Fibroblast of skin of abdomen (primary cell): ENCODE measurements around the gene TNFSF10. TPM values are rescaled to one million over a fixed set of nuclear protein-coding genes. Genes with fewer than 3 reads are reported as not detected.
"Not testable (repeated sequence)": the region's sequence is repeated elsewhere in the genome, so short reads cannot be mapped to it uniquely, and the experiment has no call there.

Experiments used
- DNase-seq: peaks from one replicate; pipeline ENCODE4 v3.0.0-alpha.2; 2013
- polyA plus RNA-seq, 2 experiments: library from polyadenylated mRNA; unstranded; fragments of 120-200 nt; gene quantifications; one replicate each; pipeline ENCODE4 v1.2.1, GENCODE V29; 2013; ENCODE audit not compliant: insufficient read length in 2 of 2

TNFSF10 gene
- polyA plus RNA-seq (2013, experiment 1 of 2; ENCODE audit: insufficient read length), result 0.42 TPM
- polyA plus RNA-seq (2013, experiment 2 of 2; ENCODE audit: insufficient read length), result 0.50 TPM

- DNase-seq, result no peak
Measured at GRCh38 chr3:172522871-172523818, at the start of gene TNFSF10. Gene TNFSF10 (minus strand): TSS chr3:172523430. CDS start chr3:172523384, 46 bp downstream.

DNA sequence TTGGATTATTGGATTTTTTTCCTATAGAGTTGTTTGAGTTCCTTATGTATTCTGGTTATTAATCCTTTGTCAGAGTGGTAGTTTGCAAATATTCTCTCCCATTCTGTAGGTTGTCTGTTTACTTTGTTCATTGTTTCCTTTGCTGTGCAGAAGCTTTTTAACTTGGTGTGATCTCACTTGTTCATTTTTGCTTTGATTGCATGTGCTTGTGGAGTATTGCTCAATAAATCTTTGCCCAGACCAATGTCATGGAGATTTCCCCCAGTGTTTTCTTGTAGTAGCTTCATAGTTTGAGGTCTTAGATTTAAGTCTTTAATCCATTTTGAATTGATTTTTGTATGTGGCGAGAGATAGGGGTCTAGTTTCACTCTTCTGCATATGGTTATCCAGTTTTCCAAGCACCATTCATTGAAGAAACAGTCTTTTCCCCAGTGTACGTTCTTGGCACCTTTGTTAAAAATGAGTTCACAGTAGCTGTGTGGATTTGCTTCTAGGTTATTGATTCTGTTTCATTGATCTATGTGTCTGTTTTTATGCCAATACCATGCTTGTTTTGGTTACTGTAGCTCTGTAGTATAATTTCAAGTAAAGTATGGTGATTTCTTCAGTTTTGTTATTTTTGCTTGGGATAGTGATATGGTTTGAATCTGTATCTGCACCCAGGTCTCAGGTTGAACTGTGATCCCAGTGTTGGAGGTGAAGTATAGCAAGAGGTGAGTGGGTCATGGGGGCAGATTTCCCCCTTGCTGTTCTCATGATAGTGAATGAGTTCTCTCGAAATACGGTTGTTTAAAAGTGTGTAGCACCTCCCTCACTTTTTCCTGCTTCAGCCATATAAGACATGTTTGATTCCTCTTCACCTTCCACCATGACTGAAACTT lies 46.1 kb upstream of the TNFSF10 start:
- DNase-seq, result no peak

- DNase-seq, result no peak
Measured at GRCh38 chr3:172568701-172569100, 45.5 kb upstream of the TNFSF10 start.

GRCh38 chr3:172566785-172567184 lies 43.6 kb upstream of the TNFSF10 start:
- not testable (repeated sequence) for DNase-seq

- DNase-seq, result no peak
Measured at GRCh38 chr3:172564499-172564898, 41.3 kb upstream of the TNFSF10 start.

DNA sequence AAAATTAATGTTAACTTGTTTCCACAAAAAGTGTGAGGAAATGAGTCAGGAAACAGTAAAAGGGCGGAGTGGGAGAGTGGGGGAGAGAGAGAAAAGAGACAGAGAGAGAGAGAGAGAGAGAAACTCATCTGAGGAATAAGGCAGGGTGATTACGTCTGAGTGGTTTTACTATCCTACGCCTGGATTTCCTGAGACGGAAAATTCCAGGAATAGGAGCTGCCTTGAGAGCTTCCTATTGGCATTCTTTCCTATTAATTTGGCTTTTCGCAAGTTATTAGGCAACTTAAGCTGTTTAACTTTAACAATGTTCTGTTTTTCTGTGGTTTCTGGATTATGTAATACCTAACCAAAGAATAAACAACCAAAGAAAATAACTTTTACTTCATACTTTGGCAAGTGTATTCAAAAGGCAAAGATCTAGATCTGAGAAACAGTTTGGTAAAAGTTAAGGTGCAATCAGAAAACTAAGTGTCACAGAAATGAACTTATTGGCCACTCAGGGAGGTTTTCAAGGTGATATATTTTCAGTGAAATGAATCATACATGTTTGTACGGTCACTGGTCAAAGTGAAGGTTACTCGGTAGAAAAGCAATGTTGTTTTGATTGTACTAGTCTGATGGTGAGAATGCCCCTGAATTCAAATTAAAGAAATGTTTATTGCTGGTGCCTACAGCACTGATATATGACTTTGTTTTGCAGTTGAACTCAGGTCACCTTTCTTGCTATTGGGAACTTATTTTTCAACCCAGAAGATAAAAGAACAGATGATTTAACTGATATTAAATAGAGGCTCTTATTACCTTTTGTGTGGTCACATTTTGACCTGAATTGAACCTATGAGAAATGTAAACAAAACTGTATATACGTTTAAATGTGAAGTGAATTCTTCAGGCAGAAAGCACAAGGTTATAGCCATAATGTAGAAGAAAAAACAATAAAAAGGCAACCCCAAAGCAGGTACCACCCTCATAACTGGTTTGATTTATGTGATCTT lies 39.9 kb upstream of the TNFSF10 start:
- DNase-seq, result peak; percentile 71

DNA sequence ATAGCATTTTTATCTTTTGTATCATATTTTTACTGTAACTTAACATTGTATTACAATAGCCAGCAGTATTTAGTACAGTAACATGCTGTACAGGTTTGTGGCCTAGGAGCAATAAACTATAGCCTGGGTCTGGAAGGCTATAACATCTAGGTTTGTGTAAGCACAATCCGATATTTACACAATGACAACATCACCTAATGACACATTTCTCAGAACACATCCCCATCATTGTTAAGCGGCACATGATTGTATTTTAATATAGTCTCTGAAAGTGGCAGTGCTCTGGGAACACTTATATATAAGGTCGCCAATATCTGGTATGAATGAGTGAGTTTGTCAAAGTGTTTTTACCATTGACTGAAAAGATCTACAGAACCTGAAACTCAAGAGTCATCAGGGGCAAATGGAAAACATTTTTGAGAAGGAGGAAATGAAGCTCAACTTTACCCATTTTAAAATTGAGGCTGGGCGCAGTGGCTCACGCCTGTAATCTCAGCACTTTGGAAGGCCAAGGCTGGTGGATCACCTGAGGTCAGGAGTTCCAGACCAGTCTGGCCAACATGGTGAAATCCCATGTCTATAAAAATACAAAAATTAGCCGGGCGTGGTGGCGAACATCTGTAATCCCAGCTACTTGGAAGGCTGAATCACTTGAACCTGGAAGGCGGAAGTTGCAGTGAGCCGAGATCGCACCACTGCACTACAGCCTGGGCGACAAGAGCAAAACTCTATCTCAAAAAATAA lies 38.8 kb upstream of the TNFSF10 start:
- no peak for DNase-seq

DNA sequence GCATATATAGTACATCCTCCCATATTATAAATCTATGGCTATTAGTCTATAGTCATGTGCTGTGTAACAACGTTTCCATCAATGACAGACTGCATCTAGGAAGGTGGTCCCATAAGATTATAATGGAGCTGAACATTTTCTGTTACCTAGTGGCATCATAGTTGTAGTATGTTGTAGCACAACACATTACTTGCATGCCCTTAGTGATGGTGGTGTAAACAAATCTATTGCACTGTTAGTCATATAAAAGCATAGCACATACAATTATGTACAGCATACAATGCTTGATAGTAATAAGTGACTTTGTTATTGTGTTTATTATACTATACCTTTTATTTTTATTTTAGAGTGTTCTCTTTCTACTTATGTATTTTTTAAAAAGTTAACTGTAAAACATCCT lies 37.4 kb upstream of the TNFSF10 start:
- DNase-seq, result no peak

DNA sequence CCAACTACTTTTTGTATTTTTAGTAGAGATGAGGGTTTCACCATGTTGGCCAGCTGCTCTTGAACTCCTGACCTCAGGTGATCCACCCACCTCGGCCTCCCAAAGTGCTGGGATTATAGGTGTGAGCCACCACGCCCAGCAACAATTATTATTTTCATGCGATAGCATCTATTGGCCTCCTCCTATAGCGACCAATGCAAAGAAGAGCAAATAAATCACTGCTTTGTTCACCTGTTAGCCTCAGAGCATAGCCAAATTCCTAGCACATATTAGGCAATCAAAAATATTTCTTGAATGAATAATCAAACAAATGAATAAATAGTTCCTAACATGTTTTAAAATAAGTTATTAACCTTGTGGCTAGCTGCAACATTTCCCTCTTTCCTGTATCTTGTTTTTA lies 36.8 kb upstream of the TNFSF10 start:
- no peak for DNase-seq

DNA sequence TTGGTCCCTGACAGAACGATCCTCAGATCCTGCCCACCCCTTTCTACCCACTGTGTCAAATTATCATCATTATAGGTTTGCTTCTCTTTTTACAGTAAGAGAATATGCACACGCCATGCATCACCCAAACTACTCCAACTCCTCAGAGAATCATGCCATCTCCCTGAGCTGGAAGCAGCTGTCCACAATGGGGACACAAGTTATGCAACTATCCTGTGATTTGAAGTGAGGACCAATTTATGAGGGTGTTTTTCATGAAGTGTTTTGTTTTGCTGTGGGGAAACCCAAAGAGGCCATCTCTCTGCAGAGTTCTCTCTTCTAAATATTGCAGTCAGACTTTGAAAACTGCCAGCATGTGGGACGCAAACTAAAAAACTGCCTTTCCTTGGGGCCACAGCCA lies 35.8 kb upstream of the TNFSF10 start:
- DNase-seq, result no peak

GRCh38 chr3:172557515-172558220 lies 34.4 kb upstream of the TNFSF10 start:
- DNase-seq, result peak; percentile 33

DNA sequence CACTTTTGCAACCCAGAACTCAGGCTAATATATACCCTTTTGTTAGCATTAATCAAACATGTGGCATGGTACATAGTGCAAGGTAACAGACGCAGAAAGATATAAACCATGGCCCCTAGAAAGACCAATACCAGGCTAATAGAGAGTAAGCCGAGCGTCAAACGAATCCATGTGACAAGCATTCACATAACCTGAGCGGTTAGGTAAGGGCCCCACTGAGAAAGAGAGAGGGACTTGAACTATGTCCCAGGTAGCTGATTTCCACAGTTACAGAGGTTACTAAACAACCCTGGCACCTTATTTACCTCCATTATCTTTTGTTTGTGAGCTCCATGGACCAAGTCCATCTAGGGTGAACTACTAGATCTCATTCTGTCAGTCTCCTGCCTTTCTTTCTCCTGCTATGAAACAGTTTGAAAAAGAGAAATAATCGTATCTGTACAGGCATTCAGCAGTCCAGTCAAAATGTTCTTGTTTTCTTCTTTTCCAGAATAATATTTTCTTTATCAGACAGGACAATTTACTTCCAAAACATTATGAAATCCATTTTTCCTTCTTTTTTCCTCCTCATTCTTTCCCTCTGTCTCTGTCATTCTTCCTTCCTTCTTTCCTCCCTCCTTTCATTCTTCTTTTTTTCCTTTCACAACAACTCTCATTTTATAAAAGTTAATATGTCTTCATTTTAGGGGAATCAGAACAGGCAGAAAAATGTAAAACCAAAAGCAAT lies 30.5 kb upstream of the TNFSF10 start:
- no peak for DNase-seq

GRCh38 chr3:172552607-172553006 lies 29.4 kb upstream of the TNFSF10 start:
- DNase-seq, result no peak

- DNase-seq, result no peak
Measured at GRCh38 chr3:172551874-172552273, 28.6 kb upstream of the TNFSF10 start.

GRCh38 chr3:172550347-172550943 lies 27.2 kb upstream of the TNFSF10 start:
- peak; percentile 87 for DNase-seq

GRCh38 chr3:172549144-172549543 lies 25.9 kb upstream of the TNFSF10 start:
- no peak for DNase-seq

- no peak for DNase-seq
Measured at GRCh38 chr3:172546628-172547214, 23.5 kb upstream of the TNFSF10 start.

DNA sequence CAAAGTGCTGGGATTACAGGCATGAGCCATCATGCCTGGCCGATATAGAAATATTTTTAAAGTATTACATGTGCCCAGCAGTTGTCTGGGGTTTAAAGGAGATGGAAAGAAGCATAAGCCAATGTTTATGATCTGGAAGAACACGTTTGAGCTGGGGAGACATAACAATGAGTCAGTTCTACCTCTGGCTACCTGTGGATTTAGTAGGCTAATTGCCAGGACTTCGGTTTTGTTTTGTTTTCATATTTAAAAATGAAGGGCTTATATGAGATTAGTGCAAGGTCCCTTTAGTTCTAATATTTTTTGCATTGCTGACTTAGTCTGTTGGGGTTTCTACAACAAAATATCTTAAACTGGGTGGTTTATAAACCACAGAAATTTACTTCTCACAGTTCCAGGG lies 22.9 kb upstream of the TNFSF10 start:
- no peak for DNase-seq

- no peak for DNase-seq
Measured at GRCh38 chr3:172544404-172544803, 21.2 kb upstream of the TNFSF10 start.
